Fibroblast of lung (primary cell): ENCODE data around the gene SPEN. TPM values are rescaled to one million over a fixed set of nuclear protein-coding genes. Genes with fewer than 3 reads are reported as not detected.
A peak's percentile ranks its signal among the peaks of the same experiment; 100 is the strongest.

Source experiments
- DNase-seq, 2 donors: peaks; one replicate each; pipeline versions ENCODE4 v3.0.0 to v3.0.0-alpha.2; 2010; ENCODE audit warnings: low read depth in 2 of 2
- H2AFZ ChIP-seq: 2 replicates; pipeline ENCODE4 v1.5.1; 2012; ENCODE audit warnings: low read length, control low read depth, inconsistent platforms
- H3K27ac ChIP-seq: 2 replicates; pipeline ENCODE4 v1.5.1; 2011; ENCODE audit warnings: low read length, control low read depth; ENCODE audit not compliant: insufficient read depth
- H3K27me3 ChIP-seq: 2 replicates; pipeline ENCODE4 v1.5.1; 2011; ENCODE audit warnings: mild to moderate bottlenecking, low read length; ENCODE audit not compliant: control insufficient read depth, insufficient read depth
- H3K36me3 ChIP-seq: 2 replicates; pipeline ENCODE4 v1.5.1; 2011; ENCODE audit warnings: low read length; ENCODE audit not compliant: control insufficient read depth, insufficient read depth
- H3K4me1 ChIP-seq: 2 replicates; pipeline ENCODE4 v1.5.1; 2011; ENCODE audit warnings: low read length; ENCODE audit not compliant: control insufficient read depth, insufficient read depth; ENCODE audit errors: extremely low read depth
- H3K4me2 ChIP-seq: 2 replicates; pipeline ENCODE4 v1.5.1; 2011; ENCODE audit warnings: low read length, control low read depth; ENCODE audit not compliant: insufficient read depth; ENCODE audit errors: extremely low read depth
- H3K4me3 ChIP-seq, 4 experiments: fragments of 200-600 bp in 1 of 4; sonication (generic) in 1 of 4; replicated peaks in 1 of 4; 2 replicates each; pipeline ENCODE4 v1.5.1; 2011 to 2016; ENCODE audit warnings: low read length in 4 of 4, low read depth in 3 of 4, mild to moderate bottlenecking in 3 of 4, control low read depth in 2 of 4, inconsistent platforms in 1 of 4, mixed read lengths in 1 of 4; ENCODE audit not compliant: insufficient read depth in 1 of 4; ENCODE audit errors: control extremely low read depth in 1 of 4
- H3K79me2 ChIP-seq: 2 replicates; pipeline ENCODE4 v1.5.1; 2012; ENCODE audit warnings: mild to moderate bottlenecking, low read length, inconsistent platforms; ENCODE audit not compliant: control insufficient read depth, insufficient read depth
- H3K9ac ChIP-seq: 2 replicates; pipeline ENCODE4 v1.5.1; 2011; ENCODE audit warnings: mild to moderate bottlenecking, low read length, control low read depth; ENCODE audit not compliant: insufficient read depth
- H3K9me3 ChIP-seq: 2 replicates; pipeline ENCODE4 v1.5.1; 2012; ENCODE audit warnings: low read depth, low read length; ENCODE audit not compliant: control insufficient read depth, insufficient read depth
- H4K20me1 ChIP-seq: 2 replicates; pipeline ENCODE4 v1.5.1; 2011; ENCODE audit warnings: low read length; ENCODE audit not compliant: control insufficient read depth, insufficient read depth; ENCODE audit errors: extremely low read depth
- CTCF ChIP-seq, 2 donors: IDR thresholded peaks in 1 of 2; conservative IDR thresholded peaks in 1 of 2; 1 replicate in 1 of 2; 2 replicates in 1 of 2; pipeline ENCODE4 v1.5.1; 2011 to 2012; ENCODE audit warnings: low read length in 2 of 2, control low read depth in 1 of 2, inconsistent platforms in 1 of 2, low read depth in 1 of 2, mild to moderate bottlenecking in 1 of 2
- EZH2 ChIP-seq: IDR thresholded peaks from 2 replicates; pipeline ENCODE4 v1.5.1; 2012; ENCODE audit warnings: low read length, control low read depth, mild to moderate bottlenecking; ENCODE audit errors: missing control alignments
- polyA plus RNA-seq, 2 donors: library from polyadenylated mRNA; depleted of rRNA in 1 of 2; stranded (reverse) in 1 of 2; unstranded in 1 of 2; fragments of >200 nt; gene quantifications; 2 replicates each; pipeline ENCODE4 v1.2.1, GENCODE V29; 2011 to 2012; ENCODE audit warnings: missing spikeins in 1 of 2
- total RNA-seq: library from RNA; depleted of rRNA; stranded (reverse); fragments of >200 nt; gene quantifications from 2 replicates; pipeline ENCODE4 v1.2.1, GENCODE V29; 2014

SPEN gene
- total and polyA plus RNA-seq, 2 donors (not counting 1 experiment from before 2014, with no cell fraction given), result 5.1 to 11.9 TPM

DNA sequence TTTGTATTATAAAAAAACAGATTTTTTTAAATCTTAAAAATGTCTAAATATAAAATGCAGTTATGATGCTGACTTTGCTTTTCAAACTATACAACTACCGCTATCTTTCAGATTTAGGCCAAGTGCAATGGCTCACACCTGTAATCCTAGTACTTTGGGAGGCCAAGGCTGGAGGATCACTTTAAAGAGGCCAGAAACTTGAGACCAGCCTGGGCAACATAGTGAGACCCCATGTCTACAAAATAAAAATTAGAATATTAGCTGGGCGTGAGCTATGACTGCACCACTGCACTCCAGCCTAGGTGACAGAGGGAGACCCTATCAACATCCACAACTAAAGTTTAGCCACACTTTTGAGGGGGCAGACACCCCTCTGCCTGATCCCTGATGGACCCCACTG, 108.0 kb downstream of the SPEN start:
- H3K4me2 ChIP-seq, result no peak overlapping the region
- H3K79me2 ChIP-seq, result peaks cover 65% of the 10 kb centered on the region
- TF ChIP-seq EZH2 (no peak), CTCF (conservative IDR thresholded peaks at IDR 0.05 in 1 of 2, IDR thresholded peaks at IDR 0.05 in 1 of 2; ENCODE audit: low read depth in 1 of 2, low read length in 2 of 2) (no peak)
- peak overlapping the region; percentile 52 for H3K27ac ChIP-seq
- no peak overlapping the region for H3K9ac ChIP-seq
- H4K20me1 ChIP-seq, result no peaks in the 10 kb centered on the region
- H3K36me3 ChIP-seq, result peaks cover 1% of the 10 kb centered on the region
- peaks cover 54% of the 10 kb centered on the region for H3K4me1 ChIP-seq
- no peak overlapping the region for H3K4me3 ChIP-seq
- no peaks in the 10 kb centered on the region for H3K9me3 ChIP-seq
- H3K27me3 ChIP-seq, result no peaks in the 10 kb centered on the region
- no peak overlapping the region for H2AFZ ChIP-seq
- no peak for DNase-seq

DNA sequence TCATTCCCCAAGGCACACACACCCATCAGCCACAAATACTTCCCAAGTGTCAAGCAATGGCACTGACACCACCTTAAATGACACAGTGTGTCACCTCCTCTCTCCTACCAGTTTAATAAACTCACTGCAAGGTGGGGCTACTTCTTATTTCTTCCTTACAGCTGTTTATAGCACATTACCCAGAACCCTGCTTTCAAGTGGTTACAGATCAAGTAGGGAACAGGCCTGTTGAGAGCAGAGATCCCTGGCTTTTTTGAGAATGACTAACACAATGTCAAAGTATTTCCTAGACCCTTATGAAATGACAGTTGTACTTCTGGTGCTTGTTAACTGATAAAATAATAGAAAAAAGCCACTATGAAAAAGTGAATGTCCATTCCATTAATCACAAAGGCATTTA, 108.6 kb downstream of the SPEN start:
- Histone ChIP-seq H3K4me1 (peaks cover 48% of the 10 kb centered on the region), H3K4me3 (no peak overlapping the region), H2AFZ (no peak overlapping the region), H3K9me3 (no peaks in the 10 kb centered on the region), H3K36me3 (peaks cover 1% of the 10 kb centered on the region), H3K27ac (peak overlapping the region; percentile 52), H3K79me2 (peaks cover 61% of the 10 kb centered on the region), H3K4me2 (no peak overlapping the region), H4K20me1 (no peaks in the 10 kb centered on the region), H3K9ac (no peak overlapping the region), H3K27me3 (no peaks in the 10 kb centered on the region)
- TF ChIP-seq CTCF (conservative IDR thresholded peaks at IDR 0.05 in 1 of 2, IDR thresholded peaks at IDR 0.05 in 1 of 2; ENCODE audit: low read depth in 1 of 2, low read length in 2 of 2) (no peak), EZH2 (no peak)
- DNase-seq, result peak; percentile 42 to 70

GRCh38 chr1:15957221-15958095, 110.0 kb downstream of the SPEN start:
- Histone ChIP-seq H3K4me1 (peaks cover 35% of the 10 kb centered on the region), H3K36me3 (peaks cover 1% of the 10 kb centered on the region), H3K27ac (no peak overlapping the region), H3K27me3 (no peaks in the 10 kb centered on the region), H2AFZ (no peak overlapping the region), H3K9me3 (no peaks in the 10 kb centered on the region), H3K79me2 (peaks cover 61% of the 10 kb centered on the region), H3K4me2 (no peak overlapping the region), H4K20me1 (no peaks in the 10 kb centered on the region), H3K9ac (no peak overlapping the region), H3K4me3 (no peak overlapping the region)
- TF ChIP-seq EZH2, result no peak
- TF ChIP-seq CTCF (conservative IDR thresholded peaks at IDR 0.05 in 1 of 2, IDR thresholded peaks at IDR 0.05 in 1 of 2; ENCODE audit: low read depth in 1 of 2, low read length in 2 of 2), result peak in 1 of 2 donors; percentile 42
- DNase-seq, result no peak
